Trophoblast cell (in vitro differentiated cells and primary cell): Measurements from ENCODE around the gene PROSER1.
A peak's percentile ranks its signal among the peaks of the same experiment; 100 is the strongest.

Experiments
- DNase-seq, 2 donors: peaks; one replicate each; pipeline ENCODE4 v3.0.0-alpha.2; 2016
- H2AFZ ChIP-seq: 2 replicates; pipeline ENCODE4 v1.6.1; 2013; ENCODE audit warnings: low read length, moderate library complexity, mild to moderate bottlenecking; ENCODE audit not compliant: insufficient read depth, poor library complexity
- H2AK5ac ChIP-seq: 2 replicates; pipeline ENCODE4 v1.6.1; 2013; ENCODE audit warnings: mild to moderate bottlenecking, low read length
- H2BK120ac ChIP-seq: 2 replicates; pipeline ENCODE4 v1.6.1; 2013; ENCODE audit warnings: low read length, mild to moderate bottlenecking, moderate library complexity; ENCODE audit not compliant: insufficient read depth, poor library complexity
- H2BK12ac ChIP-seq: 2 replicates; pipeline ENCODE4 v1.6.1; 2013; ENCODE audit warnings: mild to moderate bottlenecking, low read length, moderate library complexity
- H2BK5ac ChIP-seq: 2 replicates; pipeline ENCODE4 v1.6.1; 2013; ENCODE audit warnings: low read length, low read depth, moderate library complexity, mild to moderate bottlenecking; ENCODE audit not compliant: poor library complexity
- H3K14ac ChIP-seq: 2 replicates; pipeline ENCODE4 v1.6.1; 2013; ENCODE audit warnings: mild to moderate bottlenecking, low read length
- H3K18ac ChIP-seq: 2 replicates; pipeline ENCODE4 v1.6.1; 2013; ENCODE audit warnings: mild to moderate bottlenecking, low read length
- H3K23ac ChIP-seq: 2 replicates; pipeline ENCODE4 v1.6.1; 2013; ENCODE audit warnings: low read length
- H3K27ac ChIP-seq: 2 replicates; pipeline ENCODE4 v1.5.1; 2013; ENCODE audit warnings: low read depth, mild to moderate bottlenecking, inconsistent platforms, low read length, moderate library complexity
- H3K27me3 ChIP-seq: 2 replicates; pipeline ENCODE4 v1.6.1; 2013; ENCODE audit warnings: inconsistent platforms, mild to moderate bottlenecking, low read length, moderate library complexity; ENCODE audit not compliant: insufficient read depth
- H3K36me3 ChIP-seq, 2 experiments: 1 replicate in 1 of 2; 2 replicates in 1 of 2; pipeline ENCODE4 v1.6.1; 2013; ENCODE audit warnings: low read length in 2 of 2, mild to moderate bottlenecking in 2 of 2, moderate library complexity in 1 of 2; ENCODE audit not compliant: insufficient read depth in 2 of 2, control insufficient read depth in 1 of 2
- H3K4ac ChIP-seq: 2 replicates; pipeline ENCODE4 v1.6.1; 2013; ENCODE audit warnings: low read depth, mild to moderate bottlenecking, low read length, moderate library complexity
- H3K4me1 ChIP-seq, 2 experiments: 1 replicate in 1 of 2; 2 replicates in 1 of 2; pipeline ENCODE4 v1.6.1; 2013; ENCODE audit warnings: low read length in 2 of 2, mild to moderate bottlenecking in 2 of 2, moderate library complexity in 1 of 2; ENCODE audit not compliant: insufficient read depth in 2 of 2, control insufficient read depth in 1 of 2
- H3K4me2 ChIP-seq: 2 replicates; pipeline ENCODE4 v1.6.1; 2013; ENCODE audit warnings: inconsistent platforms, mild to moderate bottlenecking, low read length, moderate library complexity
- H3K4me3 ChIP-seq: 2 replicates; pipeline ENCODE4 v1.5.1; 2013; ENCODE audit warnings: mild to moderate bottlenecking, low read depth, low read length, inconsistent platforms
- H3K79me1 ChIP-seq: one replicate; pipeline ENCODE4 v1.6.1; 2013; ENCODE audit warnings: low read length
- H3K79me2 ChIP-seq: 2 replicates; pipeline ENCODE4 v1.6.1; 2013; ENCODE audit warnings: low read length, mild to moderate bottlenecking; ENCODE audit not compliant: control insufficient read depth, insufficient read depth, poor library complexity
- H3K9ac ChIP-seq: 2 replicates; pipeline ENCODE4 v1.6.1; 2013; ENCODE audit warnings: mild to moderate bottlenecking, low read length
- H3K9me3 ChIP-seq: 2 replicates; pipeline ENCODE4 v1.6.1; 2013; ENCODE audit warnings: low read depth, mild to moderate bottlenecking, control low read depth, inconsistent platforms, low read length; ENCODE audit not compliant: insufficient read depth
- H4K12ac ChIP-seq: 2 replicates; pipeline ENCODE4 v1.6.1; 2013; ENCODE audit warnings: low read depth, mild to moderate bottlenecking, low read length, moderate library complexity
- H4K8ac ChIP-seq: 2 replicates; pipeline ENCODE4 v1.6.1; 2013; ENCODE audit warnings: low read depth, mild to moderate bottlenecking, low read length, moderate library complexity
- H4K91ac ChIP-seq: one replicate; pipeline ENCODE4 v1.6.1; 2013; ENCODE audit warnings: low read depth, mild to moderate bottlenecking, low read length, moderate library complexity
- WGBS: extraction: QIAGEN DNeasy Blood & Tissue Kit; methylation state at CpG from one replicate; pipeline ENCODE4 v1.1.7; 2013; ENCODE audit warnings: missing lambda C conversion rate; ENCODE audit not compliant: insufficient read length, insufficient coverage; ENCODE audit errors: extremely low coverage; 5-methylcytosine and 5-hydroxymethylcytosine counted together

The PROSER1 gene

GRCh38 chr13:38993381-38993780, 44.5 kb downstream of the PROSER1 start:
- Histone ChIP-seq H3K14ac (no peak overlapping the region), H4K8ac (no peak overlapping the region), H3K36me3 (no peaks in the 10 kb centered on the region), H3K18ac (no peak overlapping the region), H4K12ac (no peak overlapping the region), H2BK120ac (no peak overlapping the region), H3K4me3 (no peak overlapping the region), H3K4me1 (no peaks in the 10 kb centered on the region), H3K79me1 (no peaks in the 10 kb centered on the region), H2AFZ (no peak overlapping the region), H3K9me3 (no peaks in the 10 kb centered on the region), H3K27ac (no peak overlapping the region), H2BK12ac (no peak overlapping the region), H3K4ac (no peak overlapping the region), H3K9ac (no peak overlapping the region), H3K27me3 (no peaks in the 10 kb centered on the region), H2AK5ac (no peak overlapping the region), H4K91ac (no peak overlapping the region), H3K4me2 (no peak overlapping the region), H3K79me2 (no peaks in the 10 kb centered on the region), H2BK5ac (no peak overlapping the region), H3K23ac (no peak overlapping the region)
- WGBS, result no CpG with 5 or more reads among the region's 4 CpGs
- peak in 1 of 2 donors; percentile 25 for DNase-seq

GRCh38 chr13:38990693-38991092, 47.2 kb downstream of the PROSER1 start, which contains the start of gene STOML3:
TSS of gene STOML3 (minus strand) at chr13:38990831. CDS start at chr13:38990721, 110 bp downstream.
- H3K4me3 ChIP-seq, result no peak within 1 kb of the TSS
- H2BK5ac ChIP-seq, result no peak within 1 kb of the TSS
- H3K27ac ChIP-seq, result no peak within 1 kb of the TSS
- no peak within 1 kb of the TSS for H3K23ac ChIP-seq
- no peaks in the 10 kb centered on the region for H3K79me1 ChIP-seq
- H2AFZ ChIP-seq, result no peak within 1 kb of the TSS
- no peak within 1 kb of the TSS for H3K9ac ChIP-seq
- H3K18ac ChIP-seq, result no peak within 1 kb of the TSS
- no peak within 1 kb of the TSS for H3K14ac ChIP-seq
- H2BK120ac ChIP-seq, result no peak within 1 kb of the TSS
- no peaks in the 10 kb centered on the region for H3K27me3 ChIP-seq
- H3K4ac ChIP-seq, result no peak within 1 kb of the TSS
- no peak within 1 kb of the TSS for H4K91ac ChIP-seq
- no peaks in the 10 kb centered on the region for H3K4me1 ChIP-seq
- H2AK5ac ChIP-seq, result no peak within 1 kb of the TSS
- no peak within 1 kb of the TSS for H4K12ac ChIP-seq
- DNase-seq, result peak in 1 of 2 donors; percentile 74
- H3K79me2 ChIP-seq, result no peaks in the 10 kb centered on the region
- H2BK12ac ChIP-seq, result no peak within 1 kb of the TSS
- H3K36me3 ChIP-seq, result no peaks in the 10 kb centered on the region
- no peak within 1 kb of the TSS for H3K4me2 ChIP-seq
- no peak within 1 kb of the TSS for H4K8ac ChIP-seq
- no peaks in the 10 kb centered on the region for H3K9me3 ChIP-seq

DNA sequence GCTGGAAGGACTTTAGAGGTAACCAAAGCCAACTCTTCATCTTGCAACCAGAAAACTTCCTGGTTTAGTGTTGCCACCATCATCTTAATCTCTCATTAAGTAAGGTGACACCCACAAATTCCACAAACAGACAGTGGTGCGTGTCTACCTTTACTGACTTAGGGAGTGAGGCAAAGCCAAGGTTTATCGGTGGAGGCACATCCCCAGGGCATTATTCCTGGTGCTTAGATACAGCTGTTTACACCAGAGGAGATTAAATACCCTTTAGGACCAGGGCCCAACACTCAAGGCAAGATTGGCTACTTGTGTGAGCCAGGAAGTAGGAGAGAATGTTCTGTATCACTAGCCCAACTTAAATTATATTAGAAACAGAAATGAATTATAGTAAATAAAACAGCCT, 56.8 kb downstream of the PROSER1 start:
- H3K4me1 ChIP-seq, result peaks cover 10 to 14% of the 10 kb centered on the region in 2 experiments
- H3K9me3 ChIP-seq, result no peaks in the 10 kb centered on the region
- no peaks in the 10 kb centered on the region for H3K36me3 ChIP-seq
- H3K27me3 ChIP-seq, result no peaks in the 10 kb centered on the region
- peaks cover 2% of the 10 kb centered on the region for H3K79me1 ChIP-seq
- H3K14ac ChIP-seq, result no peak overlapping the region
- peak overlapping the region; percentile 66 for H3K27ac ChIP-seq
- no peak overlapping the region for H2AK5ac ChIP-seq
- no peak overlapping the region for H4K91ac ChIP-seq
- H3K18ac ChIP-seq, result no peak overlapping the region
- H2BK12ac ChIP-seq, result peak overlapping the region; percentile 12
- H3K23ac ChIP-seq, result no peak overlapping the region
- no peak overlapping the region for H3K4ac ChIP-seq
- no CpG with 5 or more reads among the region's 2 CpGs for WGBS
- no peak overlapping the region for H3K4me3 ChIP-seq
- H4K8ac ChIP-seq, result peak overlapping the region; percentile 11
- H3K9ac ChIP-seq, result no peak overlapping the region
- no peak overlapping the region for H4K12ac ChIP-seq
- H3K79me2 ChIP-seq, result no peaks in the 10 kb centered on the region
- no peak for DNase-seq
- no peak overlapping the region for H2BK120ac ChIP-seq
- no peak overlapping the region for H2AFZ ChIP-seq
- H3K4me2 ChIP-seq, result peak overlapping the region; percentile 29
- H2BK5ac ChIP-seq, result no peak overlapping the region

DNA sequence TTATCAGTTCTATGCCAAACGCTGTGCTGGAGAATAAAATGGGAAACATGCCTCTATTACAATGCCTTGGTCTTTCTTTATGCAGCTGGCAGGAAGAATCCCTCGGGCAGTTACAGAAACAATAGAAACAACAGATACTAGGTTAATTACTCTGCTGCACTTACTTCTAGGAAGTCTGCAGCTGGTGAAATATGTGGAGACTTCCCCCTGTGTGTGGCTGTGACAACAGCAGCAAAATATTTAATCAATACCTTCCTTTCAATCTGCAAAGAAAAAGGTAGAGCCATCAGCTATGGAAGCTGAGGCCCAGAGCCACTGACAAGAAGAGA, 57.2 kb downstream of the PROSER1 start:
- no peaks in the 10 kb centered on the region for H3K9me3 ChIP-seq
- no CpG with 5 or more reads among the region's 2 CpGs for WGBS

More for the DNA sequence above, 57.2 kb downstream of the PROSER1 start:
- Histone ChIP-seq H3K9ac (no peak overlapping the region), H3K4me2 (peak overlapping the region; percentile 29), H3K4me1 (peaks cover 10 to 14% of the 10 kb centered on the region in 2 experiments), H3K27me3 (no peaks in the 10 kb centered on the region), H3K18ac (no peak overlapping the region), H3K4me3 (no peak overlapping the region), H4K8ac (no peak overlapping the region), H3K79me1 (peaks cover 2% of the 10 kb centered on the region), H3K36me3 (no peaks in the 10 kb centered on the region), H2BK12ac (no peak overlapping the region), H3K23ac (no peak overlapping the region), H2AK5ac (no peak overlapping the region), H2AFZ (no peak overlapping the region), H2BK5ac (no peak overlapping the region), H3K14ac (no peak overlapping the region), H3K79me2 (no peaks in the 10 kb centered on the region), H3K27ac (peak overlapping the region; percentile 66), H2BK120ac (no peak overlapping the region), H4K91ac (no peak overlapping the region), H4K12ac (no peak overlapping the region), H3K4ac (no peak overlapping the region)
- no peak for DNase-seq
